NCI-H1436 (cell line): ENCODE results near the gene AMPD2.

Experiments
- DNase-seq: peaks from one replicate; lab custom pipeline; 2025; lab: John Stamatoyannopoulos, UW

The AMPD2 gene

GRCh38 chr1:109617291-109617801 lies 2.3 kb upstream of the AMPD2 start:
- DNase-seq, result no peak

- DNase-seq, result no peak
Observed at GRCh38 chr1:109618661-109619575, 719 bp upstream of the AMPD2 start.

- no peak for DNase-seq
Observed at GRCh38 chr1:109620401-109620791, 759 bp downstream of the AMPD2 start.

- peak; percentile 88 for DNase-seq
Observed at GRCh38 chr1:109620841-109621286, 1.2 kb downstream of the AMPD2 start.

GRCh38 chr1:109621379-109622136 lies 1.9 kb downstream of the AMPD2 start:
- no peak for DNase-seq

GRCh38 chr1:109622137-109622892 lies 2.7 kb downstream of the AMPD2 start:
- DNase-seq, result no peak

GRCh38 chr1:109622895-109623294 lies 3.3 kb downstream of the AMPD2 start:
- no peak for DNase-seq

GRCh38 chr1:109623601-109624161 lies 4.0 kb downstream of the AMPD2 start:
- peak; percentile 26 for DNase-seq

GRCh38 chr1:109624201-109625010 lies 4.8 kb downstream of the AMPD2 start:
- peak; percentile 68 for DNase-seq

GRCh38 chr1:109625176-109625575 lies 5.5 kb downstream of the AMPD2 start:
- peak; percentile 5 for DNase-seq

- DNase-seq, result no peak
Observed at GRCh38 chr1:109625601-109626560, 6.2 kb downstream of the AMPD2 start.

GRCh38 chr1:109626682-109627408 lies 7.2 kb downstream of the AMPD2 start:
- no peak for DNase-seq

GRCh38 chr1:109627692-109628399 lies 8.2 kb downstream of the AMPD2 start:
- no peak for DNase-seq

GRCh38 chr1:109628540-109629321 lies 9.1 kb downstream of the AMPD2 start:
- no peak for DNase-seq

GRCh38 chr1:109629372-109630030 lies 9.9 kb downstream of the AMPD2 start:
- DNase-seq, result no peak

GRCh38 chr1:109630081-109630897 lies 10.7 kb downstream of the AMPD2 start:
- no peak for DNase-seq
